Measurements from ENCODE around the gene PI4KB.

PI4KB gene

DNA sequence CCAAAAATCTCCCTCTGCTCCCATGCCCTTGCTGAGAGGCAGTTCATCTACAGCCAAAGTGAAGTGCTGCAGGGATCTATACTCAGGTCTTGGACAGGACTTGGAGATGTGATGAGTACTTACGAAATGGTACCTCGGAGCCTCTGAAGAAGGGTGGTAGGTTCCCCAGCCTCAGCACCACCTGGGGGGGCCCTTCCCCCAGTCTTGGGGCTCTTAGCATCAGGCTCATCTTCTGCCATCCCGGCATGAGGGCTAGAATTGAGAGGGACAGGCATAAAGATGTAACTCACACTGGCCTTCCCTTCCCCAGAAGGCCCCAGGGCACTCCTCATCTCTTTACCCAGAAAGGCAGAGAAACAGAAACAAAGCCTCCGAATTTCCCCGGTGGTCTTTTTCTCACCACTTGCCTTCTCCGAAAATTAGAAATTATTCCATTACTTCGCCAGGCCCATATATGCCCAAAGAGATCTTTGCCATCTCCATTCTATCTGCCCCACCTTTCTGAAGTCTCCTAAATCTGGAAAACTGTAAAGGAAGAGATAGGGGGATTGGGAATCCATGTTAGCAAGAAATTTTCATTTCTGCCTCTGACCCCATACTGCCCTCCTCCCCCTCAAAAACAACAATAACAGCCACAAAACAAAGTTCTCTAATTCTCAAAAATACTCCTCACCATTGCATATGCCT, 19.0 kb upstream of the PI4KB start:
- peak; percentile 41 for DNase-seq

DNA sequence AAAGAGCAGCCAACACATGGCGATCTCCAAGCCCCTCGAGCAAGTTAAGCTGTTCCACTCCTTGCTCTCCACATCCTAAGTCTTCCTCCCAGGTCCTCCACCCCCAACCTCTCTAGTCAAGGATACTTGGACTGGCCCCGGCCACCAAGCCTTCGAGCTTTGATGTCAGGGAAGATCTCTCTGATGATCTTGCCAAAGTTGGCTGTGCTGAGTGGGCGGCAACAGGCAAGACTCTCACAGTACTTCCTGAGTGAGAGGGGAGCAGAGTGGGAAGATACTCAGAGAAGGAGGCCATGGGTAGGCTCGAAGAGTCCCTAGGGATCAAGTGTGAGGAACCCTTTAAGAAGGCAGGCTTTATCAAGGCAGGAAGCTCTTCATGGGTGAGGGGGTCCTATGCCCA, 17.1 kb upstream of the PI4KB start:
- no peak for DNase-seq

GRCh38 chr1:151343587-151343986, 16.4 kb upstream of the PI4KB start:
- no peak for DNase-seq

DNA sequence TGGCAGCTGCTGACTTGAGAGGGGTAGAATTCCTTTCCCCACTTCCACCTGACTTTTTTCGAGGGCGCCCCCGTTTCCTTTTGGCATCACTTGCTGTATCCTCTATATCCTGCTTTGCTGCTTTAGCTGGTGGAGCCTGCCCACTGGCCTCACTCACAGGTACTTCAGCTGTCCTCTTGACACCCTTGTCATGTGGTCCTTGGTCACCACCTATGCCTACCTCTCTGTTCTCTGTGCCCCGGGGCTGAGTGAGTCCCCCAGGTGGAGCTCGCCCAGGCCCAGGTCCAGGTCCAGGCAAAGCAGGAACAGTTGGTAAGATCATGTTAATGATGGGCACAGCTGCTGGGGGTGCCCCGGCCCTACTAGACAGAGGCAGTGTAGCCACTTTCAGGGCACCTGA, 15.4 kb upstream of the PI4KB start:
- no peak for DNase-seq

DNA sequence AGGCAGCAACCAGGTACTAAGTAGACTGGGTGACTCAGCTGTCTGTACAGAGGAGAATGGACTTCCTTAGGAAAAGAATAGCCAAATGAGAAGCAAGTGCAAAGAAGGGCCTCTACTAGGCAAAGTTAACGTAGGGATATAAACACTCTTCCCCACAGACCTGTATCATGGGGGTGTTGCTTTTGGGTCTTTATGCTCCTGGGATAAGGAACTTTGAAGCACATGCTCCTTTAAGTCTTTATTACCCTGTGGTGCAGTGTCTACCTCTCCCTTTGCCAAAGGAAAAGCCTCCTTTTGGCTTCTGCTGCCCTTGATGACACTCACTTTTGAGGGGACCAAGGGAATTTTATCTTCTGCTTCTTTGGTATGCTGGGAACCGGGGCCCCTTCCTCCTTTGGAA, 14.8 kb upstream of the PI4KB start:
- no peak for DNase-seq

DNA sequence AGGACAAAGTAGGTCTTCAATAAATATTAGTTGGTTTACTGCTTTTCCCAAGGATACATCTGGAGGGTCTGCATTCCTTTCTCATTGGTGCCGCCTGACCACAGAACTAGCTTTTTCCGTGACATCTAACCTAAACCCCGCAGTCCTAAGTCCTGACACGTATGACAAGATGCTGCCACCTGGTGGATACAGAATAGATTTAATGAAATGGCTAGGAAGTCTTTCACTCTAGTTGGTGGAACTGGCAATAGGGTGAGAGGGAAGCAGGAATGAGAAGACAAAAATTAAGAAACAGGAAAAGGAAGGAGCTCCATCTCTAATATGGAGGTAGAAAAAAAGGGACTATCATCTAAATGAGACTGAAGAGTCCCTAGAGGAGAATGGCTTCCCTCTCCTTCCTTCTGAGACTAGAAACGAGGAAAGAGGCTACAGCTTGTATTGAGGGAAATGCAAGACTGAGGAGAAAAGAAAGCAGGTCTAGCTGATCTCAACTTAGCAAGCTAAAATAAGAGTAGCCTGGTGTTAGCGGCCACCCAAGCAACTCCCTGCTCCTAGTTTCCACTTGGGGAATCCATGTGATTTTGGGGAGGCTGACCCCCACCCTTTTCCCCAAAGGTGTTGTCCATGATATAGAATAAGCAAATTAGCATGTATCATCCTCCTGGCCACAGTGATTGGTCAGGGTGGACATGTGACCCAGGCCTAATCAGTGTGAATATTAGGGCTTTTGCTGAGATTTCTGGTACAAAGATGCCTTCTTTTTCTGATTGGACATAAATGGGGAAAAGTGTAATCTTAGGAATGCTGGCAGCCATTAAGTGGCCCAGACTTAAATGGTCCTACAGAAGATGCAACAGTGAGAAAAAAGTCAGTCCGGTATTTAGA, 13.9 kb upstream of the PI4KB start:
- DNase-seq: peak; percentile 95

DNA sequence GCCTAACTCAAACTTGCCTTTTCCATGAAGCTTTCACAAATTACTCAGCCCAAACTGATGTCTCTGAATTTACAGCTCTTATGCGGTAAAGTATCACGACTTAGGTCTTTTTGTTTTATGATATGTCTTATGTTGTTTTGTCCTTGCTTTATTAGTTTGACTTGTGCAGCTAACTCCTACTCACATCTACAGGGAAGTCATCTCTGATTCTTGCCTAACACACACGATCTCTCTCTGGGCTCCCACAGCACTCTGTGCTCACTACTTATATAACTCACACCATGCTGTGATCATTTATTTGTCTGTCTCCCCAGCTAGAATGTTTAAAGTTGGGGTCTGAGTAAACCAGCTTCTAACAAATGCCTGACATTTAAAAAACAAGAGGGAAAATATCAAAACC, 9.3 kb upstream of the PI4KB start:
- no peak for DNase-seq

- DNase-seq: no peak
Observed at GRCh38 chr1:151334822-151335221, 7.6 kb upstream of the PI4KB start.

- DNase-seq: no peak
Observed at GRCh38 chr1:151327903-151328674, 873 bp upstream of the PI4KB start.

DNA sequence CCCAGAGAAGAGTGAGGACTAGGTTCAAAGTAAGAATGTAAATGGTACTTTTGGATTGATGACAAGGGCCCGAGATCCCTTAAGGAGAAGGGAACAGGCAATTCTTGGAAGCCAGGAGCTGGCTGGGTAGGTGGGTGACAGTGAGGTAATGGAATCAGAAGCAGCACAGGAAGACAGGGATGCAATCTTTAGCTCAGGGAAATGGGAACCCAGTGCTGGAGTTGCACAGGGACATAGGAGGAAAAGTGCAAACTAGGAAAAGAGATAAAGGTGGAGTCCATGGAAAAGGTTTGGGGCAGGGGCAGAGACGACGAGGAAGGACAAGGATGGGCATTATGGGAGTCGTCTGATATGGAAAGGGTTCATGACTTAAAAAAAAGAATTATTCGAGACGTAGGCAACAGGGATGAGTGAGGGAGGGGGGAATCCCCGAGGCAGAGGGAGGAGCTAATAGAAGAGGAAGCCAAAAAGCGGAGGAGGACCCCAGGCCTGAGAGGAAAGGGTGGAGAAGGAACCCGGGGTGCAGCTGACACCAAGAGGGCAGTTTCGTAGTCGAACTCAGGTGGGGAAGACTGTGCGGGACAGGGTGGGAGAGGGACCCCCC, 495 bp downstream of the PI4KB start:
- peak; percentile 86 for DNase-seq

DNA sequence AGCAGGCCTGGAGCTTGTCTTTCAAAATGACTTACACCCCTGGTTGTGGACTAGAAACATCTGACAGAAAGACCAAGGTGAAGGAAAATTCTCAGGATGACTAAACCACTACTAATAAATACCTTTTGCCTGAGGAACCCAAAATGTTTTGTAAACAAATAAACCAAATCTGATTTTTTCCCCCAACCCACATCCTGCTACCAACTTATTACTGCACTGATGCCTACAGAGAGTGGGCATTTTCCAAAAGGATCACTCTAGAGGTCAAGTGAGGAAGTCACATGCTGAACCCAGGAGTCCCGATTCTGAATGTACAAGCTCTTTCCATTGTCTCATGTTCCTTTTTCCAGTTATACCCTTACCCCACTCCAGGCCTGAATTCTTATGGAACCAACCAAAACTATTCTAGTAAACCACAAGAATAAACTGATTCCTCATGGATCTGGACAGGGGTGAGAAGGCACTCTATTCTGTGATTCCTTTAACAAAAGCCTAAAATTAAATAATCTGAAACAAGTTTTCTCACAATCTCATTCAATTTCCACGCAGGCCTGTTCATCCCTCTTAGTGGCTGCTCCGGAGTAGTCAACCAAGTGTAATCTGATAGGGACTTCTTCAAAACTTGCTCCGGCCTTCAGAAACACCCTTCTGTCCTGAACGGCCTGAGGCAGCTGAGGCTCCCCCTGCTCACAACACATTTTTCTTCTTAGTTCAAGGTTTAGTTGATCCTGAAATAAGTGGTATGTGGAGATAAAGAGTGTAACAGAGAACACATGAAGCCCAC, 1.4 kb downstream of the PI4KB start:
- DNase-seq: no peak

GRCh38 chr1:151325231-151325630, 2.0 kb downstream of the PI4KB start:
- no peak for DNase-seq

GRCh38 chr1:151324390-151324930, 2.8 kb downstream of the PI4KB start:
- no peak for DNase-seq

GRCh38 chr1:151318975-151319374, 8.2 kb downstream of the PI4KB start:
- no peak for DNase-seq

GRCh38 chr1:151315565-151316235, 11.5 kb downstream of the PI4KB start:
- no peak for DNase-seq

GRCh38 chr1:151314137-151314875, 12.9 kb downstream of the PI4KB start:
- DNase-seq: no peak

GRCh38 chr1:151313501-151313900, 13.7 kb downstream of the PI4KB start:
- DNase-seq: no peak

DNA sequence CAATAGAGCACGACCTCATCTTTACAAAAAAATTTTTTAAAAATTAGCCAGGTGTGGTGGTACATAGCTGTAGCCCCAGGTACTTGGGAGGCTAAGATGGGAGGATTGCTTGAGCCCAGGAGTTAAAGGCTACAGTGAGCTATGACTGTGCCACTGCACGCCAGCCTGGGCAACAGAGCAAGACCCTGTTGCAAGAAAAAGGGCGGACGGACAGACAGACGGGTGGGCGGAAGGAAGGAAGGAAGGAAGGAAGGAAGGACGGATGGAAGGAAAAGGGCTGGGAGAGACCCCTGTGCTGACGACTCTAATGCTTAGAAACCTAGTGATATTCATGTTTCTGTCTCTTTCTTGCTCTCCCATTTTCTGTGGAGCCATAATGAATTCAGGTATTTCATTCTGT, 14.4 kb downstream of the PI4KB start:
- no peak for DNase-seq

- no peak for DNase-seq
Observed at GRCh38 chr1:151312411-151312810, 14.8 kb downstream of the PI4KB start.

GRCh38 chr1:151311589-151312331, 15.5 kb downstream of the PI4KB start:
- peak; percentile 63 for DNase-seq
